Brain microvascular endothelial cell (primary cell): Measurements from ENCODE around the gene PPP1R1A.
A peak's percentile ranks its signal among the peaks of the same experiment; 100 is the strongest.

Experiments
- DNase-seq: peaks from one replicate; pipeline ENCODE4 v3.0.0-alpha.2; 2020
- H3K27ac ChIP-seq: fragments of 250-450 bp; sonication (Bioruptor Pico); 2 replicates; pipeline ENCODE4 v1.5.1; 2020; ENCODE audit warnings: mild to moderate bottlenecking, moderate library complexity
- H3K27me3 ChIP-seq: fragments of 250-450 bp; sonication (Bioruptor Pico); replicated peaks from 2 replicates; pipeline ENCODE4 v1.5.1; 2020; ENCODE audit warnings: mild to moderate bottlenecking
- H3K36me3 ChIP-seq: fragments of 250-450 bp; sonication (Bioruptor Pico); replicated peaks from 2 replicates; pipeline ENCODE4 v1.5.1; 2020; ENCODE audit warnings: mild to moderate bottlenecking
- H3K4me3 ChIP-seq: 2 replicates; pipeline ENCODE4 v1.5.1; 2011; ENCODE audit warnings: low read depth, mild to moderate bottlenecking, control low read depth, low read length, moderate library complexity
- CTCF ChIP-seq: IDR thresholded peaks from 2 replicates; pipeline ENCODE4 v1.5.1; 2011; ENCODE audit warnings: low read depth, mild to moderate bottlenecking, moderate library complexity, low read length, control low read depth, inconsistent platforms; ENCODE audit errors: missing control alignments
- in situ Hi-C: cut with HindIII; loops from 2 replicates; pipeline ENCODE4 v1.10.0; 2017; ENCODE audit warnings: low sequenced_read_pairs, low pct_ligation_motif_present

PPP1R1A gene

GRCh38 chr12:54628186-54628846 is 39.9 kb upstream of the PPP1R1A start:
- no peak for TF ChIP-seq CTCF
- no peak for DNase-seq
- H3K27me3 ChIP-seq = no peaks in the 10 kb centered on the region
- no peak overlapping the region for H3K4me3 ChIP-seq
- H3K27ac ChIP-seq = no peak overlapping the region
- H3K36me3 ChIP-seq = no peaks in the 10 kb centered on the region
- in situ Hi-C loops = no loop called here

- Histone ChIP-seq H3K36me3 (no peaks in the 10 kb centered on the region), H3K27ac (no peak overlapping the region), H3K4me3 (no peak overlapping the region), H3K27me3 (no peaks in the 10 kb centered on the region)
- DNase-seq = no peak
- in situ Hi-C loops = no loop called here
- TF ChIP-seq CTCF = no peak
Observed at GRCh38 chr12:54627304-54627703, 38.8 kb upstream of the PPP1R1A start.

GRCh38 chr12:54625598-54625997 is 37.1 kb upstream of the PPP1R1A start:
- no peaks in the 10 kb centered on the region for H3K36me3 ChIP-seq
- no peak for DNase-seq
- H3K4me3 ChIP-seq = no peak overlapping the region
- H3K27me3 ChIP-seq = peaks cover 3% of the 10 kb centered on the region
- no peak overlapping the region for H3K27ac ChIP-seq
- in situ Hi-C loops = no loop called here
- no peak for TF ChIP-seq CTCF

- peak; percentile 10 for DNase-seq
- in situ Hi-C loops = no loop called here
- TF ChIP-seq CTCF = no peak
- no peaks in the 10 kb centered on the region for H3K36me3 ChIP-seq
- H3K27me3 ChIP-seq = peaks cover 3% of the 10 kb centered on the region
- H3K27ac ChIP-seq = no peak overlapping the region
- H3K4me3 ChIP-seq = no peak overlapping the region
Observed at GRCh38 chr12:54624315-54625279, 36.1 kb upstream of the PPP1R1A start.

- DNase-seq = no peak
- H3K27me3 ChIP-seq = peaks cover 3% of the 10 kb centered on the region
- H3K4me3 ChIP-seq = no peak overlapping the region
- H3K36me3 ChIP-seq = no peaks in the 10 kb centered on the region
- TF ChIP-seq CTCF = peak; percentile 19
- in situ Hi-C loops = no loop called here
- H3K27ac ChIP-seq = no peak overlapping the region
Observed at GRCh38 chr12:54622463-54623183, 34.2 kb upstream of the PPP1R1A start.
